ENCODE results near the gene CABP7.

The CABP7 gene

GRCh38 chr22:29707010-29707409 lies 12.8 kb upstream of the CABP7 start:
- Histone ChIP-seq H3K9me3 (no peaks in the 10 kb centered on the region), H3K4me1 (peaks cover 0 to 17% (median 5%) of the 10 kb centered on the region in 4 donors), H3K36me3 (no peaks in the 10 kb centered on the region), H3K27me3 (peaks cover 0 to 86% of the 10 kb centered on the region in 2 donors), H3K27ac (no peak overlapping the region), H3K4me3 (no peak overlapping the region)
- TF ChIP-seq, protein P1, sequence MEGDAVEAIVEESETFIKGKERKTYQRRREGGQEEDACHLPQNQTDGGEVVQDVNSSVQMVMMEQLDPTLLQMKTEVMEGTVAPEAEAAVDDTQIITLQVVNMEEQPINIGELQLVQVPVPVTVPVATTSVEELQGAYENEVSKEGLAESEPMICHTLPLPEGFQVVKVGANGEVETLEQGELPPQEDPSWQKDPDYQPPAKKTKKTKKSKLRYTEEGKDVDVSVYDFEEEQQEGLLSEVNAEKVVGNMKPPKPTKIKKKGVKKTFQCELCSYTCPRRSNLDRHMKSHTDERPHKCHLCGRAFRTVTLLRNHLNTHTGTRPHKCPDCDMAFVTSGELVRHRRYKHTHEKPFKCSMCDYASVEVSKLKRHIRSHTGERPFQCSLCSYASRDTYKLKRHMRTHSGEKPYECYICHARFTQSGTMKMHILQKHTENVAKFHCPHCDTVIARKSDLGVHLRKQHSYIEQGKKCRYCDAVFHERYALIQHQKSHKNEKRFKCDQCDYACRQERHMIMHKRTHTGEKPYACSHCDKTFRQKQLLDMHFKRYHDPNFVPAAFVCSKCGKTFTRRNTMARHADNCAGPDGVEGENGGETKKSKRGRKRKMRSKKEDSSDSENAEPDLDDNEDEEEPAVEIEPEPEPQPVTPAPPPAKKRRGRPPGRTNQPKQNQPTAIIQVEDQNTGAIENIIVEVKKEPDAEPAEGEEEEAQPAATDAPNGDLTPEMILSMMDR (IDR thresholded peaks at IDR 0.05), result no peak
- intact Hi-C loops (cut with DNase I; ENCODE audit: low total_unique reads), result no loop called here
- no peak for DNase-seq

DNA sequence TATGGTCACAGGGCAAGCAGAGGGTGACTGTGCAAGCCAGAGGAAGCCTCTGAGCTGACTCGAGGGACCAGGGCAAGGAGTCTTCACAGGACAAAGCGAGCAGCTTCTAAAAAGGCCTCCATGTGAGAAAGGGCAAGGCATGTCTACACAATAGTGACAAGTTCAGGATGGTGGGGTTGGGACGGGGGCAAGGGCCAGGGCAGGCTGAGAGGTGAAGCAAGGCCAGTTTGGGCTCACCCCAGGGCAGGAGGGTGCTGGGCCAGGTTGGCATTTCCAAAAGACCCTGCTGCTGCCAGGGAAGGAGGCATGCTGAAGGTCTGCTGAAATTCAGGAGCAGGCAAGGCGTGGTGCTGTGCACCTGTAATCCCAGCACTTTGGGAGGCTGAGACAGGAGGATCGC lies 12.3 kb upstream of the CABP7 start:
- Histone ChIP-seq H3K9me3 (no peaks in the 10 kb centered on the region), H3K4me3 (no peak overlapping the region), H3K27me3 (peaks cover 0 to 82% of the 10 kb centered on the region in 2 donors), H3K27ac (no peak overlapping the region), H3K4me1 (peaks cover 0 to 17% (median 5%) of the 10 kb centered on the region in 4 donors), H3K36me3 (no peaks in the 10 kb centered on the region)
- TF ChIP-seq, protein P1 (IDR thresholded peaks at IDR 0.05), result no peak
- DNase-seq, result no peak
- intact Hi-C loops (cut with DNase I; ENCODE audit: low total_unique reads), result no loop called here

- intact Hi-C loops (cut with DNase I; ENCODE audit: low total_unique reads), result no loop called here
- DNase-seq, result no peak
- H3K4me3 ChIP-seq, result no peak overlapping the region
- TF ChIP-seq, protein P1 (IDR thresholded peaks at IDR 0.05), result no peak
- peaks cover 0 to 81% of the 10 kb centered on the region in 2 donors for H3K27me3 ChIP-seq
- H3K27ac ChIP-seq, result no peak overlapping the region
- H3K9me3 ChIP-seq, result no peaks in the 10 kb centered on the region
- H3K36me3 ChIP-seq, result no peaks in the 10 kb centered on the region
- H3K4me1 ChIP-seq, result peaks cover 0 to 5% (median 2%) of the 10 kb centered on the region in 4 donors
These were observed 9.6 kb upstream of the CABP7 start for GRCh38 chr22:29710193-29710592.

DNA sequence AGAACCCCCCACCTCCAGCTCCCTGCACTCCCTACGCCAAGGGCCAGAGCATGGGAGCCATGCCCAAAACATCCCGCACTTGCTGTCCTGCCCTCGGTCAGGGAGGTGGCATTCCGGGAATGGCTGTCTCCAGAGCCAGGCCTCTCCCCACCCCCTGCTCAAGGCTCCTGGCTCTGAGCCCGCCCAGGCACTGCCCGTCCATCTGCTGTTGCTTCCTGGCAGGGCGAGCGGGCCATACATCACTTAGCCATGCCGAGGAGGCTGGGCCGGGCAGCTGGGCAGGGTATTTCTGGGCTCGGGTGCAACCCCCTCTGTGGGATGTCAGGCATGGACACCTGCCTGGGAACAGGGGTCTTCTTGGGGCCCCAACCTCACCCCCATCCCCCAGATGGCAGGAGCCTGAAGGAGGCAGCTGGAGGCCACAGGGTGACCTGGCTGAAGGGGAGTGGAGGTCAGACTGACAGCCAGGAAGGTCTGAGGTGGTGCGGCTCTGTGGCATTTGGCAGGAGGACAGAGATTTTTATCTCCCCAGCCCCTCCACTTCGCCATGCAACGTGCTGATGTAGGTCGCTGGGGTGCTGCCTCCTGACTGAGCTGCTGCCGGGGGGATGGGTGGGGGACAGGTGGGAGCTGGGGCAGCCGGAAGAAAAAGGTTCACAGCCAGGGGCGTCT lies 8.7 kb upstream of the CABP7 start:
- no peak overlapping the region for H3K27ac ChIP-seq
- TF ChIP-seq, protein P1 (IDR thresholded peaks at IDR 0.05), result no peak
- H3K4me1 ChIP-seq, result peaks cover 0 to 5% (median 2%) of the 10 kb centered on the region in 4 donors
- H3K27me3 ChIP-seq, result peaks cover 0 to 83% of the 10 kb centered on the region in 2 donors
- intact Hi-C loops (cut with DNase I; ENCODE audit: low total_unique reads), result no loop called here
- DNase-seq, result no peak
- no peak overlapping the region for H3K4me3 ChIP-seq
- no peaks in the 10 kb centered on the region for H3K9me3 ChIP-seq
- no peaks in the 10 kb centered on the region for H3K36me3 ChIP-seq

DNA sequence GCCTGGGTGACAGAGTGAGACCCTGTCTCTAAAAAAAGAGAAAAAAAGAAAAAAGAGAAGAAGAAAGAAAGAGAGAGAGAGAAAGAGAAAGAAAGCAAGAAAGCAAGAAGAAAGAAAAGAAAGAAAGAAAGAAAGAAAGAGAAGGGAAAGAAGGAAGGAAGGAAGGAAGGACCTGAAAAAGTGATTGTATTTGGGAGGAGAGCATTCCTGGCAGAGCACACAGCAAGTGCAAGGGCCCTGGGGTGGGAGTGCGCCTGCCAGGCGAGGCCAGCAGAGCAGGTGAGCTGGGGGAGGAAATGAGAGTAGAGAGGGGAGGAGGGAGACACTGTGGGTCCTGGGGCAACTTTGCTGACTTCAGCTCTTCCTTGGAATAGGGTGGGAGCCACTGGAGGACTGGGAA lies 7.7 kb upstream of the CABP7 start:
- Histone ChIP-seq H3K27me3 (peaks cover 0 to 82% of the 10 kb centered on the region in 2 donors), H3K9me3 (no peaks in the 10 kb centered on the region), H3K4me3 (no peak overlapping the region), H3K4me1 (peaks cover 0 to 5% (median 2%) of the 10 kb centered on the region in 4 donors), H3K36me3 (no peaks in the 10 kb centered on the region), H3K27ac (no peak overlapping the region)
- intact Hi-C loops (cut with DNase I; ENCODE audit: low total_unique reads), result no loop called here
- no peak for DNase-seq
- TF ChIP-seq, protein P1 (IDR thresholded peaks at IDR 0.05), result no peak
